ENCODE measurements around the gene FRAS1.

FRAS1 gene

DNA sequence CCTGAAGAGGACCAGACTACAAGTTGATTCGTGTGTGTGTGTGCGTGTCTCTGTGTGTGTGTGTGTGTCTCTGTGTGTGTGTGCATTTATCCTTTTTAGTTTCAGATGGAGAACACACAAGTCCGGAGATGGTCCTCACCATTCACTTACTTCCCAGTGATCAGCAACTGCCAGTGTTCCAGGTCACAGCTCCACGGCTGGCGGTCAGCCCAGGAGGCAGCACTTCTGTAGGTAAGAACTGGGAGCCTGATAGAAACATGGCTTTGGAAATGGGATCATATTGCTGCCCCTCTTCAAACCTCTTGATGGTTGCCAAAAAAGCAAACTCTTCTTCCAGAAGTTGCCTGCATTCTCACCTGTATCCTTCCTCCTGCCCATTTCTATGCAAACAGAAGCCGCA is 371.9 kb downstream of the FRAS1 start:
- H3K9me3 ChIP-seq (ENCODE audit: control insufficient read depth in 2 of 2, low read length in 2 of 2): no peaks in the 10 kb centered on the region
- H3K27ac ChIP-seq (ENCODE audit: low read length): no peak overlapping the region
- no peak overlapping the region for H3K4me3 ChIP-seq (ENCODE audit: low read length in 2 of 2)
- no peak overlapping the region for H3K9ac ChIP-seq (ENCODE audit: low read length in 2 of 2)
- no peaks in the 10 kb centered on the region for H3K36me3 ChIP-seq (ENCODE audit: control insufficient read depth in 2 of 2, insufficient read depth in 2 of 2, low read length in 2 of 2)
- no peaks in the 10 kb centered on the region for H3K27me3 ChIP-seq (ENCODE audit: control insufficient read depth in 1 of 2, insufficient read depth in 2 of 2, low read length in 2 of 2)
- no peaks in the 10 kb centered on the region for H3K4me1 ChIP-seq (ENCODE audit: control insufficient read depth, insufficient read depth, low read length)

DNA sequence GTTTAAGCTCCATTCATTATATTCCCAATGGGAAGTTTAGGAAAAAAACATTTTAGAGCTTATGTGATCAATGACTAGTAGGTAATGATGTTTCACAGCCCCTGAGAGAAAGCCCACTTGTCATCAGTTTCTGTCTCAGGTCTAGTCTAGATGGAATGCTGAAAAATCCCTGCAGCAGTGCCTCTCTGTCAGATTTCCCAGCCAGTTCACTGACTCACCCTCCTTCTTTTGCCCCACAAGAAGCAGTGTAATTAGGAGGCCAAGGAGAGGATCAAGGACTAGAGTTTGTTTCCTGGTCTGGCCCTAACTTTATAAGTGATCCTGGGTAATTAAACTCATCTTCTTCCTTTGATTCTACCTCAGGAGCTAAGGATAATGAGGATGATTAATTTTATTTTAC is 375.8 kb downstream of the FRAS1 start:
- Histone ChIP-seq H3K9ac (ENCODE audit: low read length in 2 of 2) (no peak overlapping the region), H3K27me3 (ENCODE audit: control insufficient read depth in 1 of 2, insufficient read depth in 2 of 2, low read length in 2 of 2) (no peaks in the 10 kb centered on the region), H3K36me3 (ENCODE audit: control insufficient read depth in 2 of 2, insufficient read depth in 2 of 2, low read length in 2 of 2) (no peaks in the 10 kb centered on the region), H3K4me3 (ENCODE audit: low read length in 2 of 2) (no peak overlapping the region), H3K4me1 (ENCODE audit: control insufficient read depth, insufficient read depth, low read length) (no peaks in the 10 kb centered on the region), H3K27ac (ENCODE audit: low read length) (no peak overlapping the region), H3K9me3 (ENCODE audit: control insufficient read depth in 2 of 2, low read length in 2 of 2) (no peaks in the 10 kb centered on the region)

DNA sequence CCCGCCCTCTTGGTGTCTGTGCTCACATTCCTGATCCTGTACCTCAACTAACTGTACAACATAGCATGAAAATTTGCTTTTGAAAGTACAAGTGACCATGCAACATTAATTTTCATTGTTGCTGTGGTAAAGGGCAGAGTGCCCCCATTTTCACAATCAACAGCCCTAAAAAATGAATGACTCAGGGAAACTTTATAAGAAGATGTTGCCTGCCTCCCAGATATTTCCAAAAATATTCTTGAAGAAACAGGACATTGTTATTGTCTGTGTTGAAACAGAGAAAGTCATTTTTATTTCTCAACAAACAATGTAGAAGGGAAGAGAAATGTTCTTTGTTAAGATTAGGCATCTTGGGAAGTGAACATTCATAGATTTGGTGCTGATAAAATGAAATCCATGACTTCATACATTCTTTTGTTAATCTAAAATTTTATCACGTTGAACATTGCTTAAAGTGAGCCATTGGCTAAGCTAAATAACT is 380.5 kb downstream of the FRAS1 start:
- Histone ChIP-seq H3K9ac (ENCODE audit: low read length in 2 of 2) (no peak overlapping the region), H3K4me3 (ENCODE audit: low read length in 2 of 2) (no peak overlapping the region), H3K9me3 (ENCODE audit: control insufficient read depth in 2 of 2, low read length in 2 of 2) (no peaks in the 10 kb centered on the region), H3K27ac (ENCODE audit: low read length) (no peak overlapping the region), H3K27me3 (ENCODE audit: control insufficient read depth in 1 of 2, insufficient read depth in 2 of 2, low read length in 2 of 2) (no peaks in the 10 kb centered on the region), H3K36me3 (ENCODE audit: control insufficient read depth in 2 of 2, insufficient read depth in 2 of 2, low read length in 2 of 2) (no peaks in the 10 kb centered on the region), H3K4me1 (ENCODE audit: control insufficient read depth, insufficient read depth, low read length) (no peaks in the 10 kb centered on the region)

DNA sequence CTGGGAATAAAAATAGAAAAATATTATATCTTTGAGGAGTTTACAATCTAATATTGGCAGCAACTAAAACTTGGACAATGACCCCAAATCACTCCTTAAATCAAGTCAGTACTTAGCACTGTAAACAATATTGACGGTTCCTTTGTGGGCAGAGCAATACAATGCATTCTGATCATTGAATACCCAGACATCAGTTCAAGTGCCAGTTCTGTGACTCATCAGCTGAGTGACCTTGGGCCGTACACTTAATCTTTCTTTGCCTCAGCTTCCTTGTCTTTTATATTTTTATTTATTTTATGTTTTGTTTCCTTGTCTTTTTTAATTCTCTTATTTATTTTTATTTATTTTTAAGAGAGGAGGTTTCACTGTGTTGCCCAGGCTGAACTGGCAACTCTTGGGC is 382.2 kb downstream of the FRAS1 start:
- no peaks in the 10 kb centered on the region for H3K36me3 ChIP-seq (ENCODE audit: control insufficient read depth in 2 of 2, insufficient read depth in 2 of 2, low read length in 2 of 2)
- H3K4me1 ChIP-seq (ENCODE audit: control insufficient read depth, insufficient read depth, low read length): no peaks in the 10 kb centered on the region
- no peaks in the 10 kb centered on the region for H3K27me3 ChIP-seq (ENCODE audit: control insufficient read depth in 1 of 2, insufficient read depth in 2 of 2, low read length in 2 of 2)
- H3K9me3 ChIP-seq (ENCODE audit: control insufficient read depth in 2 of 2, low read length in 2 of 2): no peaks in the 10 kb centered on the region
- H3K4me3 ChIP-seq (ENCODE audit: low read length in 2 of 2): no peak overlapping the region
- H3K27ac ChIP-seq (ENCODE audit: low read length): no peak overlapping the region
- H3K9ac ChIP-seq (ENCODE audit: low read length in 2 of 2): no peak overlapping the region

DNA sequence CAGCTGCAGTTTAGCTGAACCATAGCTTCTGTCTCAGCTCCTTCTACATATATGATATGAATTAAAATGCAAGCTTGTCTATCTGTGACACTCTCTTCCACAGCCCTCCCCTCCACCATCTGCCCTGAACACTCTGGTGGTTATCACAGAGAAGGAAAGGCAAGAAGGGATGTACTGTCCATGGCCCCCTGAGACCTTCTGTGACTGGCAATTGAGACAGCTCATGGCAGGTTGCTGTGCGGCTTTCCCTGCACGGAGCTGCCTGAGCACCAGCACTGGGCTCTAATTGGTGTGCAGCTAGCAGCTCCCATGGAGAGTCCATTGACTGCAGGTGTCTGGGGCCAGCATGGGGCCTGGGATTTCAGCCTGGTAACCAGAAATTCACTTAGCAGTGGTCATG is 384.6 kb downstream of the FRAS1 start:
- no peaks in the 10 kb centered on the region for H3K4me1 ChIP-seq (ENCODE audit: control insufficient read depth, insufficient read depth, low read length)
- H3K27me3 ChIP-seq (ENCODE audit: control insufficient read depth in 1 of 2, insufficient read depth in 2 of 2, low read length in 2 of 2): no peaks in the 10 kb centered on the region
- H3K27ac ChIP-seq (ENCODE audit: low read length): no peak overlapping the region
- H3K9me3 ChIP-seq (ENCODE audit: control insufficient read depth in 2 of 2, low read length in 2 of 2): no peaks in the 10 kb centered on the region
- H3K36me3 ChIP-seq (ENCODE audit: control insufficient read depth in 2 of 2, insufficient read depth in 2 of 2, low read length in 2 of 2): no peaks in the 10 kb centered on the region
- H3K9ac ChIP-seq (ENCODE audit: low read length in 2 of 2): no peak overlapping the region
- no peak overlapping the region for H3K4me3 ChIP-seq (ENCODE audit: low read length in 2 of 2)

DNA sequence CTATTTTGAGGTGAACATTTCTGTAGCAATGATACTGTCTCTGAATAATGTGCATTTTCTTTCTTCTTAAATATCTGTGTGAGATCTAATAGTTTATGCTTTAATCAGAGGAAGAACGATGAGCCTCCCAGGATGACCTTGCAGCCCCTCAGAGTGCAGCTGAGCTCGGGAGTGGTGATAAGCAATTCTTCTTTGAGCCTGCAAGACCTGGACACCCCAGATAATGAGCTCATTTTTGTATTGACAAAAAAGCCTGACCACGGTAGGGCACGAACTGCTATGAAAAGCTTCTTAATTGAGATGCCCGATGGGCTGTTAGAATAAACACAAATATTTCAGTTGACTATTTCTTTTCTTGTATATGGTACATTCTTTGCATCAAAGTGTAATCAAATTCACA is 389.5 kb downstream of the FRAS1 start:
- no peaks in the 10 kb centered on the region for H3K9me3 ChIP-seq (ENCODE audit: control insufficient read depth in 2 of 2, low read length in 2 of 2)
- H3K27ac ChIP-seq (ENCODE audit: low read length): no peak overlapping the region
- H3K4me1 ChIP-seq (ENCODE audit: control insufficient read depth, insufficient read depth, low read length): no peaks in the 10 kb centered on the region

DNA sequence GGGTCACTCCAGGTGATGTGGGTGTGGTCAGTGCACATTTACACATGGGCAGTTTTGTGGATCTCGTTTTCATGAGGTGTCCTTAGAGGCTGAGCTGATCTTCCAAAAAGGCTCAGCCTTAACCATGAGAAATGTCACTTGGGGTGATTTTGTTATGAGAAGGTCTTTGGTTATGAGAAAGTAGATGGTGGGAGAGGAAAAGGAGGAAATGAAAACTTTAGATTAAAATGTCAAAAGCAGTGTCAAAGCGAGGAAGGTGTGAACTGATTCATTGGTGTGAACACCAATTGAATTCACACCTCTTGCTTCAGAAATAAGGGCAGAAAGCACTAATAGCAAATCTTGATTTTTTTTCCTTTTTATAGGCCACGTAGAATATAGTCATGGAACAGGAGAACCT is 394.3 kb downstream of the FRAS1 start:
- Histone ChIP-seq H3K9ac (ENCODE audit: low read length in 2 of 2) (no peak overlapping the region), H3K27ac (ENCODE audit: low read length) (no peak overlapping the region), H3K27me3 (ENCODE audit: control insufficient read depth in 1 of 2, insufficient read depth in 2 of 2, low read length in 2 of 2) (no peaks in the 10 kb centered on the region), H3K9me3 (ENCODE audit: control insufficient read depth in 2 of 2, low read length in 2 of 2) (no peaks in the 10 kb centered on the region), H3K4me1 (ENCODE audit: control insufficient read depth, insufficient read depth, low read length) (no peaks in the 10 kb centered on the region), H3K4me3 (ENCODE audit: low read length in 2 of 2) (no peak overlapping the region), H3K36me3 (ENCODE audit: control insufficient read depth in 2 of 2, insufficient read depth in 2 of 2, low read length in 2 of 2) (no peaks in the 10 kb centered on the region)

More for the DNA sequence above, 389.5 kb downstream of the FRAS1 start:
- no peak overlapping the region for H3K9ac ChIP-seq (ENCODE audit: low read length in 2 of 2)
- H3K27me3 ChIP-seq (ENCODE audit: control insufficient read depth in 1 of 2, insufficient read depth in 2 of 2, low read length in 2 of 2): no peaks in the 10 kb centered on the region
- no peak overlapping the region for H3K4me3 ChIP-seq (ENCODE audit: low read length in 2 of 2)
- no peaks in the 10 kb centered on the region for H3K36me3 ChIP-seq (ENCODE audit: control insufficient read depth in 2 of 2, insufficient read depth in 2 of 2, low read length in 2 of 2)

DNA sequence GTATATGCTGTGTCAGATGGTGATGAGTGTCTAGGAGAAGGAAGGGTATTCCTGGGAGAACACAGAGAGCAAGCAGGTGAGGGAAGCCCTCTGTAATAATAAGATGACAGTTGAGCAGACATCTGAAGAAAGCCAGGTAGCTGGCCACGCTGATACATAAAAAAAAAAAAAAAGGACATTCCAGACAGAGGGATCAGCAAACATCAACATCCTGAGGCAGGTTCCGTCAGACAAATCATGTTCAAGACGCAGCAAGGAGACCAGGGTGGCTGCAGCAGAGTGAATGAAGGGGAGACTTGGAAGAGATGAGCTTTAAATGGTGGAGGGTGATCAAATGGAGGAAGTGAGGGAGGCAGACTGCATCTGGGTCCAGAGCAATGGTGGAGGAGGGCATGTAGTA is 396.9 kb downstream of the FRAS1 start:
- Histone ChIP-seq H3K27me3 (ENCODE audit: control insufficient read depth in 1 of 2, insufficient read depth in 2 of 2, low read length in 2 of 2) (no peaks in the 10 kb centered on the region), H3K9ac (ENCODE audit: low read length in 2 of 2) (no peak overlapping the region), H3K4me3 (ENCODE audit: low read length in 2 of 2) (no peak overlapping the region), H3K9me3 (ENCODE audit: control insufficient read depth in 2 of 2, low read length in 2 of 2) (no peaks in the 10 kb centered on the region), H3K4me1 (ENCODE audit: control insufficient read depth, insufficient read depth, low read length) (no peaks in the 10 kb centered on the region), H3K27ac (ENCODE audit: low read length) (no peak overlapping the region), H3K36me3 (ENCODE audit: control insufficient read depth in 2 of 2, insufficient read depth in 2 of 2, low read length in 2 of 2) (peaks cover 0 to 2% of the 10 kb centered on the region in 2 donors)

DNA sequence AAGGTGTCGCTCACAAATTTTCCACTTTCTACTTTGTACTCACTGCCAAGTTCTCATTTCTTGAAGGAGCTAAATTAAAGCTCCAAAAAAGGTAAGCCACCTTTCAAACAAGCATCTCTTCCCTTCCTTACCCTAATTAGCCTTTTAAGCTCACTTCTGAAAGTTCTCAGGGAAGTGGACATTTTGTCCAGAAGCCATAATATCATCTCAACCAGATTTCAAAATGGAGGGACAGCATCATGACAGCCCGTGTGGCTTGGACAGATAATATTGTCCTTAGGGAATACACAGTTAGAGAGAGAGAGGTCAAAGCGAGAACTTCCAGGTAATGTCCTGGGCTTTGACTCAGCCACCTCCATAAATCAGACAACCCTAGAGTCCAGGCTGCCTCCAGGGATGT is 400.6 kb downstream of the FRAS1 start:
- Histone ChIP-seq H3K4me3 (ENCODE audit: low read length in 2 of 2) (no peak overlapping the region), H3K36me3 (ENCODE audit: control insufficient read depth in 2 of 2, insufficient read depth in 2 of 2, low read length in 2 of 2) (peaks cover 0 to 2% of the 10 kb centered on the region in 2 donors), H3K9ac (ENCODE audit: low read length in 2 of 2) (no peak overlapping the region), H3K4me1 (ENCODE audit: control insufficient read depth, insufficient read depth, low read length) (no peaks in the 10 kb centered on the region), H3K9me3 (ENCODE audit: control insufficient read depth in 2 of 2, low read length in 2 of 2) (no peaks in the 10 kb centered on the region), H3K27me3 (ENCODE audit: control insufficient read depth in 1 of 2, insufficient read depth in 2 of 2, low read length in 2 of 2) (no peaks in the 10 kb centered on the region), H3K27ac (ENCODE audit: low read length) (no peak overlapping the region)

DNA sequence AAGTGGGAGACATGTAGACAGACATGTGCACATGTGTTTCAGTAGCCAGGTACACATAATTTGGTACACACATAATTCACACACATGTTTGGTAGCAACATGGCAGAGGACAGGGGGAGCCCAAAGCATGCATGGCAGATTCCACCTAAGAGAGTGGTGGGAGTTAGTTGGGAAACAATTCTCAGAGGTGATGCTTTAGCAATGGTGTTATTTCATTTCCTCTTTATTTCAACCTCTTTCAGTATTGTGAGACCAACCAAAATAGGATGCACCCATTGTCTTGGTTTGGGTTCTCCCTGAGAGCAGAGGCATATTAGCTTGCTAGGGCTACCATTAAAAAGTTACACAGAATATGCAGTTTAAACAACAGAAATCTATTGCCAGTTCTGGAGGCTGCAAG is 402.2 kb downstream of the FRAS1 start:
- Histone ChIP-seq H3K27ac (ENCODE audit: low read length) (no peak overlapping the region), H3K27me3 (ENCODE audit: control insufficient read depth in 1 of 2, insufficient read depth in 2 of 2, low read length in 2 of 2) (no peaks in the 10 kb centered on the region), H3K4me1 (ENCODE audit: control insufficient read depth, insufficient read depth, low read length) (no peaks in the 10 kb centered on the region), H3K9ac (ENCODE audit: low read length in 2 of 2) (no peak overlapping the region), H3K4me3 (ENCODE audit: low read length in 2 of 2) (no peak overlapping the region), H3K9me3 (ENCODE audit: control insufficient read depth in 2 of 2, low read length in 2 of 2) (no peaks in the 10 kb centered on the region), H3K36me3 (ENCODE audit: control insufficient read depth in 2 of 2, insufficient read depth in 2 of 2, low read length in 2 of 2) (peaks cover 0 to 2% of the 10 kb centered on the region in 2 donors)

DNA sequence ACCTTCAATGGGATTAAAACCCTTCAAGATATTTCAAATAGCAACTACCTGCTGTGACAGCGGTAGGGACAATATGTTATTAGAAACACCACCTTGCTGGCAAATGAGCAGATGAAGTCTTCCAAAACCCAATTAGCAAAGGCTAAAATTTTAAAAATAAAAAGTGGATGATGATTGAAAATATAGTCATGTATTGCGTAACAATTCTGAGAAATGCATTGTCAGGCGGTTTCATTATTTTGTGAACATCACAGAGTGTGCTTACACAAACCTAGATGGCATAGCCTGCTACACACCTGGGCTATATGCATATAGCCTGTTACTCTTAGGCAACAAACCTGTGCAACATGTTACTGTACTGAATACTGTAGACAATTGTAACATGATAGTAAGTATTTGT is 403.2 kb downstream of the FRAS1 start:
- Histone ChIP-seq H3K27ac (ENCODE audit: low read length) (no peak overlapping the region), H3K36me3 (ENCODE audit: control insufficient read depth in 2 of 2, insufficient read depth in 2 of 2, low read length in 2 of 2) (peaks cover 0 to 2% of the 10 kb centered on the region in 2 donors), H3K9me3 (ENCODE audit: control insufficient read depth in 2 of 2, low read length in 2 of 2) (no peaks in the 10 kb centered on the region), H3K4me1 (ENCODE audit: control insufficient read depth, insufficient read depth, low read length) (no peaks in the 10 kb centered on the region), H3K27me3 (ENCODE audit: control insufficient read depth in 1 of 2, insufficient read depth in 2 of 2, low read length in 2 of 2) (no peaks in the 10 kb centered on the region), H3K4me3 (ENCODE audit: low read length in 2 of 2) (no peak overlapping the region), H3K9ac (ENCODE audit: low read length in 2 of 2) (no peak overlapping the region)

Measured in stomach smooth muscle (tissue), 2 donors.